NCI-H2227 treated with DMSO at 0.1 percent for 48 hours (cell line): ENCODE data around the gene PEX11G.
"Not testable (repeated sequence)": the region's sequence is repeated elsewhere in the genome, so short reads cannot be mapped to it uniquely, and the experiment has no call there.

Experiments
- DNase-seq: peaks from one replicate; lab custom pipeline; 2025; lab: John Stamatoyannopoulos, UW

PEX11G gene

GRCh38 chr19:7433456-7433855 is 55.4 kb downstream of the PEX11G start:
- not testable (repeated sequence) for DNase-seq

- no peak for DNase-seq
Observed at GRCh38 chr19:7429638-7430282, 59.1 kb downstream of the PEX11G start.

DNA sequence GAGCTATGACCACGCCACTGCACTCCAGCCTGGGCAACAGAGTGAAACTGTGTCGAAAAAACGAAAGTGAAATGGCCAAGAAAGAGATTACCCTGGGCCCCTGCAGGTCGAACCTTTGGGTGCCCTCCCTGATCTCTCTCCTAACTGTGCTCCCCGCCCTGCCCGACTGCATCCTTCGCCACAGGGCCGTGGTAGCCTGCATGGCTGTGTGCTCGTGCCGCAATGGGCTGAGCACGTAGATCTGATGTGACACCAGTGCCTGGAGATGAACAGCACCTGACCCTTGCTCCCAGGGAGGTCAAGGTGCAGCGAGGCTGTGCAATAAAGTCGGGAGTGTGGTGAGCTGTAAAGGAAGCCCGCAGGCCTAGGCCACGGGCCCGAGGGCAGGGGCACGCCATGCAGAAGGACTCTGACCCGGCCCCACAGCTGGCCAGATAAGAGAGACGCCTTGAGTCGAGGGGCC is 60.2 kb downstream of the PEX11G start:
- DNase-seq, result no peak

- DNase-seq, result no peak
Observed at GRCh38 chr19:7427944-7428343, 60.9 kb downstream of the PEX11G start.

GRCh38 chr19:7426986-7427385 is 61.8 kb downstream of the PEX11G start:
- DNase-seq, result no peak
